ENCODE measurements around the gene SIK3.

Gene SIK3

DNA sequence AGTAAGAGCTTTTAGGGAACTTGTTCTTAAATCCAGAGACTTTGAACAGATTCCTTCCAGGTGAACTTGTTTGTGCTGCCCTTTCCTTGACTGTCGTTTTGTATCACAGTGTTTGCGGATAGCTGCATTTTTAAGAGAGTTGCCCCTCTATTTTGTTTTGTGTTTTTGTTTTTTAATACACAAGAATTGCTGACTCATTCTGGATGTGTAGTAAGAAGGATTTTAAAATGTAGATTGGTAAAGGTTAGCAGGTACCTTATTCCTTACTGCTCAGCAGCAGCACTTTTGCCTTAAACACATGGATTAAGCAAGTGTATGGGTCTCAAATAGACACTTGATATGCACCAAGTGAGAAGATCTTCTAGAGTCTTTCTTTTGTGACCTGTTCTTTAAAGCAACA is 297.6 kb downstream of the SIK3 start:
- TF ChIP-seq, protein P1, sequence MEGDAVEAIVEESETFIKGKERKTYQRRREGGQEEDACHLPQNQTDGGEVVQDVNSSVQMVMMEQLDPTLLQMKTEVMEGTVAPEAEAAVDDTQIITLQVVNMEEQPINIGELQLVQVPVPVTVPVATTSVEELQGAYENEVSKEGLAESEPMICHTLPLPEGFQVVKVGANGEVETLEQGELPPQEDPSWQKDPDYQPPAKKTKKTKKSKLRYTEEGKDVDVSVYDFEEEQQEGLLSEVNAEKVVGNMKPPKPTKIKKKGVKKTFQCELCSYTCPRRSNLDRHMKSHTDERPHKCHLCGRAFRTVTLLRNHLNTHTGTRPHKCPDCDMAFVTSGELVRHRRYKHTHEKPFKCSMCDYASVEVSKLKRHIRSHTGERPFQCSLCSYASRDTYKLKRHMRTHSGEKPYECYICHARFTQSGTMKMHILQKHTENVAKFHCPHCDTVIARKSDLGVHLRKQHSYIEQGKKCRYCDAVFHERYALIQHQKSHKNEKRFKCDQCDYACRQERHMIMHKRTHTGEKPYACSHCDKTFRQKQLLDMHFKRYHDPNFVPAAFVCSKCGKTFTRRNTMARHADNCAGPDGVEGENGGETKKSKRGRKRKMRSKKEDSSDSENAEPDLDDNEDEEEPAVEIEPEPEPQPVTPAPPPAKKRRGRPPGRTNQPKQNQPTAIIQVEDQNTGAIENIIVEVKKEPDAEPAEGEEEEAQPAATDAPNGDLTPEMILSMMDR (IDR thresholded peaks at IDR 0.05; ENCODE audit: low read depth, low read length) = no peak
- Histone ChIP-seq H3K36me3 (no peaks in the 10 kb centered on the region), H3K27me3 (no peaks in the 10 kb centered on the region)

DNA sequence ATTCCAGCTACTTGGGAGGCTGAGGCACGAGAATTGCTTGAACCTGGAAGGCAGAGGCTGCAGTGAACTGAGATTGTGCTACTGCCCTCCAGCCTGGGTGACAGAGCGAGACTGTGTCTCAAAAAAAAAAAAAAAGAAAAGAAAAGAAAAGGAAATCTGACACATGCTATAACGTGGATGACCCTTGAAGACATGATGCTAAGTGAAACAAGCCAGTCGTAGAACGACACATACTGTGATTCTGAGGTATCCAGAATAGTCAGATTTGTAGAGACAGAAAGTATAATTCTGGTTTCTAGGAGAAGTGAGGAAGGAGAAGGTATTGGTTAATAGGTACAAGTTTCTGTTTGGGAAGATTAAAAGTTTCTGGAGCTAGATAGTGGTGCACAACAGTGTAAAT is 299.9 kb downstream of the SIK3 start:
- DNase-seq = no peak
- TF ChIP-seq, protein P1 (IDR thresholded peaks at IDR 0.05; ENCODE audit: low read depth, low read length) = no peak
- H3K4me3 ChIP-seq (ENCODE audit: low read depth, low read length) = no peak overlapping the region
- H3K9me3 ChIP-seq = no peaks in the 10 kb centered on the region
- no peaks in the 10 kb centered on the region for H3K36me3 ChIP-seq
- H3K27me3 ChIP-seq = no peaks in the 10 kb centered on the region
- peaks cover 3% of the 10 kb centered on the region; the same call in 1 of the 2 replicates for H3K4me1 ChIP-seq

More for the DNA sequence above, 297.6 kb downstream of the SIK3 start:
- DNase-seq = no peak
- H3K4me3 ChIP-seq (ENCODE audit: low read depth, low read length) = no peak overlapping the region
- H3K4me1 ChIP-seq = peaks cover 3% of the 10 kb centered on the region; the same call in 1 of the 2 replicates
- H3K9me3 ChIP-seq = no peaks in the 10 kb centered on the region

DNA sequence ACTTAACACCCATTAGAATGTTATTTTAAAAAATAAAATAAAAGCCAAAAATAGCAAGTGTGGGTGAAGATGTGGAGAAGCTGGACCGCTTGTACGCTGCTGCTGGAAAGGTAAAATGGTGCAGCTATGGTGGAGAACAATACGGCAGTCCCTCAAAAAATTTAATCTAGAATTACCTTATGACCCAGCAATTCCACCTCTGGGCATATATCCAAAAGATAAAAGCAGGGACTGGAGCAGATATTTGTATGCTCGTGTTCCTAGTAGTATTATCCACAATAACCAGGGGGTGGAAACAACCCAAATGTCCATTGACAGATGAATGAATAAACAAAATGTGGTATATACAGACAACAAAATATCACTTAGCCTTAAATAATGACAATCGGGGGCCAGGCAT is 300.4 kb downstream of the SIK3 start:
- TF ChIP-seq, protein P1 (IDR thresholded peaks at IDR 0.05; ENCODE audit: low read depth, low read length) = no peak
- no peaks in the 10 kb centered on the region for H3K36me3 ChIP-seq
- H3K4me1 ChIP-seq = peaks cover 3% of the 10 kb centered on the region; the same call in 1 of the 2 replicates
- no peak for DNase-seq
- no peaks in the 10 kb centered on the region for H3K9me3 ChIP-seq
- H3K4me3 ChIP-seq (ENCODE audit: low read depth, low read length) = no peak overlapping the region
- H3K27me3 ChIP-seq = no peaks in the 10 kb centered on the region

DNA sequence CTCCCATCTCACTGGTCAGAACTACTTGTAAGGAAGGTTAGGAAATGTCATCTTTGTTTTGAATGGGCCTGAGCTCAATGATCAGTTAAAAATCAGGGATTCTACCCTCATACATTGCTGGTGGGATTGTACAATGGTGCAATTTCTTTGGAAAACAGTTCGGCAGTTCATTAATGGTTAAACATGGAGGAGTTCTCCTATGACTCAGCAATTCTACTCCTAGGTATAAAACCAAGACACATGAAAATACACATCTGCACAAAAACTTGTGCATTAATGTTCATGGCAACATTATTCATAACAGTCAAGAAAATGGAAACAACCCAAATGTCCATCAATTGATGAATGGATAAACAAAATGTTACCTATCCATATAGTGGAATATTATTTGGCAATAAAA is 301.7 kb downstream of the SIK3 start:
- Histone ChIP-seq H3K36me3 (no peaks in the 10 kb centered on the region), H3K4me3 (ENCODE audit: low read depth, low read length) (no peak overlapping the region), H3K4me1 (peaks cover 3% of the 10 kb centered on the region; the same call in 1 of the 2 replicates), H3K9me3 (no peaks in the 10 kb centered on the region), H3K27me3 (no peaks in the 10 kb centered on the region)
- TF ChIP-seq, protein P1 (IDR thresholded peaks at IDR 0.05; ENCODE audit: low read depth, low read length) = no peak
- DNase-seq = no peak

DNA sequence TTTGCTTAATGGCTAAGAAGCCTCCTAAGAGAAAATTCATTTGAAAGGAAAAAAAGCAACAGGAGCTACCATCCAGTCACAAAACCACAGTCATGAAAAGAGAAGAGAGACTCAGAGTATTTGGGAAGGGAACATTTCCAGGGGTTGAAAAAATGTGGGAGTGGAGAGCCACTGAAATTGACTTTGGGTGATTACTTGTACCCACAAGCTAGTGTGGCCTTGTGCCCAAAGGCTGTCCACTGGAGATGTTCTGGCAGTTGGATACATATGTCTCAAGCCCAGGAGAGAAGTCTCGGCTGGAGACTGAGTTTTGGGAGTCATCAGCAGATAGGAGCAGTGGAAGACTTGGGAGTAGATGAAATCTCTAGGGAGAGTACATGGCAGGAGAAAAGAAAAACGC is 303.4 kb downstream of the SIK3 start:
- Histone ChIP-seq H3K4me1 (peaks cover 3% of the 10 kb centered on the region; the same call in 1 of the 2 replicates), H3K4me3 (ENCODE audit: low read depth, low read length) (no peak overlapping the region), H3K9me3 (no peaks in the 10 kb centered on the region), H3K27me3 (no peaks in the 10 kb centered on the region), H3K36me3 (no peaks in the 10 kb centered on the region)
- TF ChIP-seq, protein P1 (IDR thresholded peaks at IDR 0.05; ENCODE audit: low read depth, low read length) = no peak
- no peak for DNase-seq

DNA sequence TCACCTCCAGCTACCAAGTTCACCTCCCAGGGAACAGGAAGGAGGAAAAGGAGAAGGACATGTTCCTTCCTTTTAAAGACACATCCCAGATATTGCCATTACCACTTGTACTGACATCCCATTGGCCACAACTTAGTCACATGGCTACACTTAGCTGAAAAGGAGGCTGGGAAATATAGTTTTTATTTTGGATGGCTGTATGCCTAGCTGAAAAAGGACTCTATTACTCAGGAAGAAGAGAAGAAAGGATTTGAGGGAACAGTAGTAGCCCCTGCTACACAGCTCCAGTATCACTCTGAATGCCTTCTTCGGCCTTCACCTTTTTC is 304.5 kb downstream of the SIK3 start:
- H3K9me3 ChIP-seq = no peaks in the 10 kb centered on the region
- H3K36me3 ChIP-seq = no peaks in the 10 kb centered on the region
- peaks cover 3% of the 10 kb centered on the region; the same call in 1 of the 2 replicates for H3K4me1 ChIP-seq
- TF ChIP-seq, protein P1 (IDR thresholded peaks at IDR 0.05; ENCODE audit: low read depth, low read length) = no peak
- no peak overlapping the region for H3K4me3 ChIP-seq (ENCODE audit: low read depth, low read length)
- no peak for DNase-seq
- no peaks in the 10 kb centered on the region for H3K27me3 ChIP-seq
